PC-9 (cell line): ENCODE measurements around the gene ASZ1.

Experiments used
- EZH2 ChIP-seq: fragments of 200-600 bp; sonication (generic); IDR thresholded peaks from 2 replicates; pipeline ENCODE4 v1.8.0; 2017; ENCODE audit warnings: antibody characterized with exemption, low read depth
- TF ChIP-seq, protein P1 (sequence below): fragments of 200-600 bp; sonication (generic); conservative IDR thresholded peaks from 2 replicates; pipeline ENCODE4 v1.6.1; 2017; ENCODE audit warnings: mixed run types, antibody characterized with exemption, mild to moderate bottlenecking, moderate library complexity

- TF ChIP-seq, protein P1, sequence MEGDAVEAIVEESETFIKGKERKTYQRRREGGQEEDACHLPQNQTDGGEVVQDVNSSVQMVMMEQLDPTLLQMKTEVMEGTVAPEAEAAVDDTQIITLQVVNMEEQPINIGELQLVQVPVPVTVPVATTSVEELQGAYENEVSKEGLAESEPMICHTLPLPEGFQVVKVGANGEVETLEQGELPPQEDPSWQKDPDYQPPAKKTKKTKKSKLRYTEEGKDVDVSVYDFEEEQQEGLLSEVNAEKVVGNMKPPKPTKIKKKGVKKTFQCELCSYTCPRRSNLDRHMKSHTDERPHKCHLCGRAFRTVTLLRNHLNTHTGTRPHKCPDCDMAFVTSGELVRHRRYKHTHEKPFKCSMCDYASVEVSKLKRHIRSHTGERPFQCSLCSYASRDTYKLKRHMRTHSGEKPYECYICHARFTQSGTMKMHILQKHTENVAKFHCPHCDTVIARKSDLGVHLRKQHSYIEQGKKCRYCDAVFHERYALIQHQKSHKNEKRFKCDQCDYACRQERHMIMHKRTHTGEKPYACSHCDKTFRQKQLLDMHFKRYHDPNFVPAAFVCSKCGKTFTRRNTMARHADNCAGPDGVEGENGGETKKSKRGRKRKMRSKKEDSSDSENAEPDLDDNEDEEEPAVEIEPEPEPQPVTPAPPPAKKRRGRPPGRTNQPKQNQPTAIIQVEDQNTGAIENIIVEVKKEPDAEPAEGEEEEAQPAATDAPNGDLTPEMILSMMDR, result no peak
- TF ChIP-seq EZH2, result no peak
Measured at GRCh38 chr7:117325836-117326235, 101.5 kb downstream of the ASZ1 start.
